Coronary artery (tissue), 2 donors: ENCODE data around the gene KDM8.

Source experiments
- DNase-seq: peaks from one replicate; pipeline ENCODE4 v3.0.0-alpha.2; 2017; ENCODE audit warnings: low spot score
- H3K27ac ChIP-seq, 2 donors: fragments of 200-600 bp; sonication (generic); one replicate each; pipeline ENCODE4 v1.5.1; 2016 to 2019
- H3K4me3 ChIP-seq: fragments of 200-600 bp; sonication (generic); 2 replicates; pipeline ENCODE4 v1.5.1; 2016; ENCODE audit warnings: mild to moderate bottlenecking, moderate library complexity
- CTCF ChIP-seq: fragments of 200-600 bp; sonication (generic); IDR thresholded peaks from one replicate; pipeline ENCODE4 v1.5.1; 2019; ENCODE audit warnings: antibody characterized with exemption

Gene KDM8

GRCh38 chr16:27179500-27180072 is 23.7 kb upstream of the KDM8 start:
- no peak overlapping the region for H3K27ac ChIP-seq
- peak; percentile 84 for TF ChIP-seq CTCF
- peak; percentile 82 for DNase-seq
- H3K4me3 ChIP-seq, result no peak overlapping the region

- no peak for TF ChIP-seq CTCF
- Histone ChIP-seq H3K4me3 (no peak overlapping the region), H3K27ac (no peak overlapping the region)
- no peak for DNase-seq
Observed at GRCh38 chr16:27181019-27181790, 22.1 kb upstream of the KDM8 start.

- Histone ChIP-seq H3K4me3 (no peak overlapping the region), H3K27ac (no peak overlapping the region)
- no peak for TF ChIP-seq CTCF
- DNase-seq, result no peak
Observed at GRCh38 chr16:27182906-27183405, 20.4 kb upstream of the KDM8 start.

- Histone ChIP-seq H3K27ac (no peak overlapping the region), H3K4me3 (no peak overlapping the region)
- TF ChIP-seq CTCF, result no peak
- DNase-seq, result no peak
Observed at GRCh38 chr16:27185776-27186130, 17.6 kb upstream of the KDM8 start.

GRCh38 chr16:27188633-27189032 is 14.7 kb upstream of the KDM8 start:
- Histone ChIP-seq H3K27ac (no peak overlapping the region), H3K4me3 (no peak overlapping the region)
- TF ChIP-seq CTCF, result no peak
- DNase-seq, result no peak

GRCh38 chr16:27189335-27189972 is 13.9 kb upstream of the KDM8 start:
- Histone ChIP-seq H3K4me3 (no peak overlapping the region), H3K27ac (no peak overlapping the region)
- no peak for DNase-seq
- no peak for TF ChIP-seq CTCF
